ENCODE results near the gene PLXNA4. TPM values are rescaled to one million over a fixed set of nuclear protein-coding genes. Genes with fewer than 3 reads are reported as not detected.

PLXNA4 gene
- total and polyA plus RNA-seq, 11 donors: 1.8 to 22.1 (median 10.5) TPM

- no peak overlapping the region for H3K27ac ChIP-seq
- peaks cover 0 to 13% (median 4%) of the 10 kb centered on the region in 12 donors for H3K4me1 ChIP-seq
- H3K9me3 ChIP-seq: no peaks in the 10 kb centered on the region
- H3K27me3 ChIP-seq: no peaks in the 10 kb centered on the region
- H3K36me3 ChIP-seq: no peaks in the 10 kb centered on the region
- DNase-seq (no peak), ATAC-seq (no peak)
- 89 to 91% (median 90%) methylated on average over 10 of the region's 10 CpGs for WGBS, 4 donors
- no peak for TF ChIP-seq CTCF (IDR thresholded peaks at IDR 0.05)
- no peak for TF ChIP-seq POLR2A (IDR thresholded peaks at IDR 0.05)
- no peak overlapping the region for H3K4me3 ChIP-seq
- intact Hi-C loops (cut with DNase I): no loop called here
Measured at GRCh38 chr7:132458729-132459128, 117.5 kb downstream of the PLXNA4 start.

- intact Hi-C loops (cut with DNase I): no loop called here
Measured at GRCh38 chr7:132457658-132458057, 118.6 kb downstream of the PLXNA4 start.

GRCh38 chr7:132456418-132456817, 119.9 kb downstream of the PLXNA4 start:
- ATAC-seq: peak in 3 of 4 donors; percentile 15 to 54 (median 27)

More at GRCh38 chr7:132457658-132458057, 118.6 kb downstream of the PLXNA4 start:
- TF ChIP-seq CTCF (IDR thresholded peaks at IDR 0.05) (no peak), POLR2A (IDR thresholded peaks at IDR 0.05) (no peak)
- DNase-seq (no peak), ATAC-seq (no peak)
- H3K9me3 ChIP-seq: no peaks in the 10 kb centered on the region
- H3K4me3 ChIP-seq: no peak overlapping the region
- H3K36me3 ChIP-seq: no peaks in the 10 kb centered on the region
- H3K27ac ChIP-seq: no peak overlapping the region
- H3K4me1 ChIP-seq: peaks cover 0 to 8% (median 0%) of the 10 kb centered on the region in 12 donors
- WGBS, 4 donors: 61 to 73% (median 68%) methylated on average over 3 of the region's 3 CpGs
- H3K27me3 ChIP-seq: no peaks in the 10 kb centered on the region

GRCh38 chr7:132455378-132455777, 120.9 kb downstream of the PLXNA4 start:
- H3K4me1 ChIP-seq: peaks cover 0 to 18% (median 2%) of the 10 kb centered on the region in 12 donors
- DNase-seq: no peak
- no peaks in the 10 kb centered on the region for H3K27me3 ChIP-seq
- intact Hi-C loops (cut with DNase I): no loop called here
- no peak for TF ChIP-seq CTCF (IDR thresholded peaks at IDR 0.05)
- TF ChIP-seq POLR2A (IDR thresholded peaks at IDR 0.05): no peak
- peak in 1 of 4 donors; percentile 13 for ATAC-seq
- H3K27ac ChIP-seq: no peak overlapping the region
- WGBS, 4 donors: 57 to 69% (median 59%) methylated on average over 9 of the region's 9 CpGs
- H3K36me3 ChIP-seq: no peaks in the 10 kb centered on the region
- no peaks in the 10 kb centered on the region for H3K9me3 ChIP-seq
- no peak overlapping the region for H3K4me3 ChIP-seq

More at GRCh38 chr7:132456418-132456817, 119.9 kb downstream of the PLXNA4 start:
- H3K27ac ChIP-seq: peak overlapping the region in 1 of 12 donors; percentile 23
- no peak for DNase-seq
- no peaks in the 10 kb centered on the region for H3K27me3 ChIP-seq
- TF ChIP-seq POLR2A (IDR thresholded peaks at IDR 0.05) (no peak), CTCF (IDR thresholded peaks at IDR 0.05) (no peak)
- no peaks in the 10 kb centered on the region for H3K9me3 ChIP-seq
- intact Hi-C loops (cut with DNase I): no loop called here
- H3K4me3 ChIP-seq: no peak overlapping the region
- 39 to 48% (median 44%) methylated on average over 7 of the region's 7 CpGs for WGBS, 4 donors
- no peaks in the 10 kb centered on the region for H3K36me3 ChIP-seq
- H3K4me1 ChIP-seq: peaks cover 0 to 12% (median 2%) of the 10 kb centered on the region in 12 donors
